GM21367 (cell line): ENCODE results near the gene GRIA2.
"Not testable (repeated sequence)": the region's sequence is repeated elsewhere in the genome, so short reads cannot be mapped to it uniquely, and the experiment has no call there.

Experiments
- ATAC-seq: cut with Tn5 transposase; IDR thresholded peaks from one replicate; pipeline ENCODE4 v1.9.1; 2021; ENCODE audit not compliant: unreplicated experiment

The GRIA2 gene

GRCh38 chr4:157258165-157258564, 37.6 kb downstream of the GRIA2 start:
- not testable (repeated sequence) for ATAC-seq

- ATAC-seq = no peak
These were observed 44.8 kb downstream of the GRIA2 start for GRCh38 chr4:157265281-157265680.

GRCh38 chr4:157270108-157270507, 49.6 kb downstream of the GRIA2 start:
- ATAC-seq = no peak

- ATAC-seq = no peak
These were observed 50.0 kb downstream of the GRIA2 start for GRCh38 chr4:157270552-157270951.

- ATAC-seq = no peak
These were observed 50.8 kb downstream of the GRIA2 start for GRCh38 chr4:157271166-157271869.

- ATAC-seq = no peak
These were observed 60.1 kb downstream of the GRIA2 start for GRCh38 chr4:157280673-157281072.

- no peak for ATAC-seq
These were observed 61.5 kb downstream of the GRIA2 start for GRCh38 chr4:157282019-157282418.

GRCh38 chr4:157287445-157287844, 66.9 kb downstream of the GRIA2 start:
- ATAC-seq = no peak

- no peak for ATAC-seq
These were observed 70.1 kb downstream of the GRIA2 start for GRCh38 chr4:157290622-157291021.

- ATAC-seq = no peak
These were observed 70.5 kb downstream of the GRIA2 start for GRCh38 chr4:157291071-157291470.

- ATAC-seq = no peak
These were observed 73.1 kb downstream of the GRIA2 start for GRCh38 chr4:157293673-157294072.

GRCh38 chr4:157294575-157294974, 74.0 kb downstream of the GRIA2 start:
- ATAC-seq = no peak

GRCh38 chr4:157300701-157301100, 80.2 kb downstream of the GRIA2 start:
- no peak for ATAC-seq

- ATAC-seq = no peak
These were observed 83.0 kb downstream of the GRIA2 start for GRCh38 chr4:157303471-157303960.

GRCh38 chr4:157304769-157305168, 84.2 kb downstream of the GRIA2 start:
- ATAC-seq = no peak

GRCh38 chr4:157312702-157313101, 92.2 kb downstream of the GRIA2 start:
- no peak for ATAC-seq

GRCh38 chr4:157314906-157315305, 94.4 kb downstream of the GRIA2 start:
- ATAC-seq = no peak

GRCh38 chr4:157315968-157316367, 95.4 kb downstream of the GRIA2 start:
- ATAC-seq = no peak

GRCh38 chr4:157320092-157320491, 99.6 kb downstream of the GRIA2 start:
- ATAC-seq = no peak

GRCh38 chr4:157327666-157328065, 107.1 kb downstream of the GRIA2 start:
- ATAC-seq = no peak

GRCh38 chr4:157357887-157358286, 137.4 kb downstream of the GRIA2 start:
- ATAC-seq = no peak

- no peak for ATAC-seq
These were observed 137.9 kb downstream of the GRIA2 start for GRCh38 chr4:157358439-157358838.

GRCh38 chr4:157358851-157359250, 138.3 kb downstream of the GRIA2 start:
- ATAC-seq = no peak
